GM12872 (cell line): ENCODE measurements around the gene ADIPOR2.

ENCODE experiments used
- CTCF ChIP-seq: IDR thresholded peaks from 3 replicates; pipeline ENCODE4 v1.5.1; 2011; ENCODE audit warnings: low read depth, mild to moderate bottlenecking, low read length, moderate library complexity; ENCODE audit not compliant: insufficient read depth

ADIPOR2 gene

DNA sequence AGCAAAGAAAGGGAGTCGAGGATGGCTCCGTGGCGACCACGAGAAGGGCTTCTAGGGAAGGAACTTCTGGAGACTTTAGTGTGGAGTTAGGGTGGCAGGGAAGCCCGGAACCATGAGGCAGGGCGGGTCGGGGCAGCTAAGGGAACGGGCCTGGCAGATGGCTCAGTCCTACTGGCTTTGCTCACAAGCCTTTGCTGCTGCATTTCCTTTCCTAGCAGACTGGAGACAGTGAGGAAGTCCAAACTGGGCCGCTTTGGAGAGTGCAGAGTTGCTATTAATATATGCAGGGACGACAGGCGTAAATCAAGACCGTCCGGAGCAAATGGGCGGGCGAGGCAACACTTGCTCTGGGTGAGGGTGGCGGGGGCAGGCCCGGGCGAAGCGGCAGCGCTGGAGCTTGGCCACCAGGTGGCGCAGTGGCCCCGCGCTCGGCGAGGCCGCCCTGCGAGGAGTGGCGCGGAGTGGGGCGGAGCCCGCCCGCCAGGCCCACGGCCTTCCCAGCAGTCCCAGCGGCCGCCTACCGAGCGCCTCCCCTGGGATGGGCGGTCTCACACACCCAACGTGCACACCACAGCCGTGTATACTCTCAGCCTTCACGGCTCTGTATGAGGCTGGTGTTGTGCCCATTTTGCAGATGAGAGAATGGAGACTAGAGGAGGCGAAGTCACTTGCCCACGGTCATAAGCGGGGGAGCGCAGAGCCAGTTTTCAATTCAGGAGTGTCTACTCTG lies 105.1 kb downstream of the ADIPOR2 start:
- peak; percentile 81 for TF ChIP-seq CTCF

DNA sequence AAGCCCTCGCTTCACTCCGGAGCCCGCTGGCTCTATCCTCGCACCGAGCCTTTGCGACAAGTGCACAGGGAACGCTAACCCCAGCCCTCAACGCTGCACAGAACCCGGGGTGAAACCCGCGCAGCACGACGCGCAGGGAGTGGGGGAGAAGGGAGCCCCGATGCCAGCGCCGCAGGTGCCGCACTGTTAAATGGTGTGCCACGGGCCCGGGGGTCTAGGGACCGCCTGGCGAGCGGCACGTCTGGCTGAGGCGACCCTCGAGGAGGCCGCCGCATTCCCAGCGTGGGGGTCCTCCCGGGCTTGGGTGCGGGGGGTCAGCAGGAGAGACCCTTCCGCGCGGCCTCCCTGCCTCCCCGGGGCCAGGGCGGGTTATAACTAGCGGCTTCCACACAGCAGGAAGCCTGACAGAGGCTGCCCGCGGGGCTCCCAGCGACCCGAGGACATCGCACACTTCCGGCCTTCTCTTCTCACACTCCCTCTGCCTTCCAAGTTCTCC lies 105.7 kb downstream of the ADIPOR2 start:
- TF ChIP-seq CTCF = no peak

- TF ChIP-seq CTCF = no peak
Measured at GRCh38 chr12:1797011-1797901, 106.4 kb downstream of the ADIPOR2 start.

DNA sequence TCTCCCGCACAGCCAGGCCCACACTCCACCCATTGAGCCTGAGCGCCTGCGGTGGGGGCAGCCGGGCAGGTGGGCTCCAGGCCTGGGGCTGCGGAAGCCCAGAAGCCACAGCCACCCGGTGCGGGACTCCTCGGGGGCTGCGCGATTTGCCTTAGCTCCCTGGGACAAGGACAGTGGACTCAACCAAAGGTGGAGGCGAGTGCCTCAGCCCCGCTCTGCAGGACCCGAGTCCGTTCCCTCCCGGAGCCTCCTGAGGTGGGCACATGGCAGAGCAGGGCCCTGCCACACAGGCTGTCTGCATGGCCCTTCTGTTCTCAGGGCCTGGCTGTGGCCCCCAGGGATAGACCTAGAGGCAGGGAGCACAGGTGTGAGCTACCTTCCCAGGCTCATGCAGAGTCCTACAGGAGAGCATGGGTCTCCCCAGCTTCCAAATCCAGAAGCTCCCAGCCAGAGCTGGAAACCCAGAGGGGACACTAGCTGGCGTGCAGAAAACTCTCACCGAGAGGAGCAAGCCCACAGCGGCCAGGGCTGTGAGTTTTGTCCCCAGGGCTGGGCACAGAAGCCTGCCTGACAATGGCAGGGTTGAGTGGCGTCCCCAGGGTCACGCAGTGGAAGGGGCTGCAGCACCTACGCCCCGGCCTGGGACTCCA lies 107.2 kb downstream of the ADIPOR2 start:
- no peak for TF ChIP-seq CTCF

- no peak for TF ChIP-seq CTCF
Measured at GRCh38 chr12:1798641-1799020, 107.8 kb downstream of the ADIPOR2 start.

DNA sequence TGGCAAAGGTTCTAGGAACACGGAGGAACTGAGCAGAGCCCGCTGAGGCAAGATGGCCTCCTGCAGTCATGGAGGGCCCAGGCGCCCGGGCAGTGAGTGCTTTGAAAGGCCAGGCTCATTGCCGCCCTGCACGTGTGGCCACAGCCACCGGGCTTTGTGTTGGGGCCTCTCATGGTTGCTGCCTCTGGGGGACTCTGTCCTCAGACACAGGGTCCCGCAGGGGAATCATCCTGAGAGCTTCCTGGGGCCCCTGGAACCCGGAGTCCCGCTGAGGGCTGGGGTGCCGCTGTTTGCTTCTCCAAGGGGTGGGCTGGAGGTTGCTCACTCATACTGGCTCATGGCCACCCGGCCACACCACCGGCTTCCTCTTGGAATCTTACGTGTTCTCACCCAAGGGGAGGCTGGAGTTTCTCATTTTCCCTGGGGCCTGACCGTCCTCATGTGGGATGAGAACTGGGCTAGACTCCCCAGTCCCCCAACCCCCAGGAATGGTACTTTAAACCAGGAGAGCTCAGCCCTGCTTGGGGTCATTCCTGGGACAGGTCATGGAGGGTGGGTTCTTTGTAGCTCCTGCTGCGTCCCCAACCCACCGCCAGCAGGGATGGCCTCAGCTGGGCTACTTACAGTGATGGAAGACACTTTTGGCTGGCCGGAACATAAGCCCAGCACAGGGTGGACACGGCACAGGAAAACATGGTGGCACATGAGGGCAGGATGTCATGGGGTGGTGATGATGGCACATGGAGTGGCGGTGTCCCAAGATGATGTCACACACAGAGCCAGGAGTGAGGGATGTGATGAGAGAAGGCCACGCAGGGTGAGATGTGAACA lies 108.4 kb downstream of the ADIPOR2 start:
- no peak for TF ChIP-seq CTCF
